NCI-H774 (cell line): Measurements from ENCODE around the gene KSR1.
A peak's percentile ranks its signal among the peaks of the same experiment; 100 is the strongest.

Source experiments
- DNase-seq: peaks from one replicate; lab custom pipeline; 2025; lab: John Stamatoyannopoulos, UW

Gene KSR1

DNA sequence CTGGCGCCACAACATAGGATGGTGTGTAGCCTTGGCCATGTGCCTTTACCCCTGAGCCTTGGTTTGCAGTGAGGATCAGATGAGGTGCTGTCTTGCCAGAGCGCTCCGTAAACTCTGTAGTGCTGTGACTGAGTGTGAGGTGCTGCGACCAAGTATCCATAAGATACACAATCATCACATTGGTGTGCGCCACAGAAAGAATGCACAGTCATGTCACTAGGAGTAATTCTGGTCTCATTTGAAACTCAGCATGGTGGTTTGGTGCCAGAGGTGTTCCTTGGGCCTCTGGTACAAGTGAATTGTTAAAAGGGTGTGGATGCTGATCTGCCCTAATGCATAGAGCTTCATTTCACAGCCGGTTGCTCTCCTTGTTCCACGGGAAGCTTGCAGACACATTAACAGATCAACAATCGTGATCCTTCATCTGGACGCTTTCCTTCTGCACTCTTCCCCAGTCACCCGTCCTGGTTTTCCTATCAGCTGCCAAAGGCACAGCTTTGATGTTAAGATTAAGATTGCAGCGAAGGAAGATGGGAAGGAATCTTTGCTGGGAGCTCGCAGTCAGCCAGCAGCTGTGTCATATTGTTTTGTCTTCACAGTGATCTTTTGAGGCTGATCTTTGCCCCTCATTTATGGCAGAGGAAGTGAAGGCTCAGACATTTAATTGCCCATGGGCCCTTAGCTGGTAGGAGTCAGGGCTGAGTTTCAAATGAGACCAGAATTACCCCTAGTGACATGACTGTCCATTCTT, 79.1 kb downstream of the KSR1 start:
- no peak for DNase-seq

DNA sequence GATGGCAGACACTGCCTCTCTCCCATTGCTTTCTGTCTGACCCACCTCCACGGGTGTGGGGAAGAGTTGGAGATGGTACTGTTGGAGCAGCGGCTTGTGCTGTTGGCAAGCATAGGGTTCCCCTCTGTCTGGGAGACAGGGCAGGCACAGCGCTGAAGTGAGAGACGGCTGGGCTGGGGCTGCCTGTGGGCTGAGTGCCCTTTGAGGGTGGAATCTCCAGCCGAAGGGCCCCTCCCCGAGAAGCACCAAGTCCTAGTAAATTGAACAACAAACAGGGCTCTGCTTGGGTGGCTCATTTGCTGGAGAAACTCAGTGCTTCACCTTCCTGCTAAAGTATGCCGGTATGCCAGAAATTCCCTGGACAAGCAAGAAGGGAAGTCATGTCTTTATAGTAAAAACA, 79.7 kb downstream of the KSR1 start:
- DNase-seq, result no peak

DNA sequence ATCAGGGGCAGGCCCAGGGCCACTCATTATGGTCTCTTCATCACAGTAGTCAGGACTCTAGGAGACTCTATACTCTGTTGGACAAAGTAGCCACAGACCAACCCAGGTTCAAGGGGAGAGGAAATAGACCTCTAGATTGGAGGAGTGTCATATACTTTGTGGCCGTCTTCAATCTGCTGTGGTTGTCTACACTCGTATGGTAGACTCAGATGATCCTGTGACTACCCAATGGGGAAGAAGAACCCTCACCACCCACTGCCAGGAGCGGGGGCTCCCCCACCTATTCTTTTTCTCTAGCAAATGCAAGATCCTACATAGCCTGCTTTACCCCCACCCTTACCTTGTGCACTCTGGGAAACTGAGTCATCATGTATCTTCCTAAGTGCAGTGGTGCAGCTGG, 80.5 kb downstream of the KSR1 start:
- no peak for DNase-seq

DNA sequence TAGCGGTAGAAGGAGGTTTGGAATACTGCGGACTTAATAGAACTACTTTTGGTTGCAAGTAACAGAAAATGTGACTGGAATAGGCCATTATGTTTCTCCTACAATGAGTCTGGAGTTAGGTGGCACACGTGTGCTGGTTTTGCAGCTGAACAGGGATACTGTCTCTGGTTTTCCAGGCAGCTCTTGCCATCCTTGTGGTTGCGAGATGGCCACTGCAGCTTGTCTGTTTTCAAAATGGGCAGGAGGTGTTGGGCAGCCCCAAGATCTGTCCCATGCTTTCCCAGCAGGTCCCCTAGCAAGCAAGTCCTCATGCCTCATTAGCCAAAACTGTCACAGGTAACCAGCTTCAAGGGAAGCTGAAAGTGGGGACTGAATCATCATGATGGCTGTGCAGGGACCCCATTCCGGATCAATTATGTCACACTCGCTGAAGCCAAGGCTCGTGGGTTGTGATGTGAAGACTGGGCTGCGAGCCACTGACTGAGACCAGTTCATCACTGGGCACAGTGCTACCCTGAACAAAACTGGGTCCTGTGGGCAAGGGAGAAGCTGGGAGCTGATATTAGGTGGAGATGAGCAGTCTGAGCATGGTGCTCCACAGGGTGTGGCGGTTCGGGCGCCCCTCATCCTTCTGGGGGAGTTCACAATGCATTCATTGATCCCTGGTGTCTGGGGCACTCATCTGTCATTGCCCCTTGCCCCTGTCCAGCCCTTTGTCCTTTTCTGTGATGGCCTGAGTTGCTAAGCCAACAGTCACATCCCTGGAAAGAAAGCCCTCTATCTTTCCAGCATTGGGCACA, 82.1 kb downstream of the KSR1 start:
- no peak for DNase-seq

DNA sequence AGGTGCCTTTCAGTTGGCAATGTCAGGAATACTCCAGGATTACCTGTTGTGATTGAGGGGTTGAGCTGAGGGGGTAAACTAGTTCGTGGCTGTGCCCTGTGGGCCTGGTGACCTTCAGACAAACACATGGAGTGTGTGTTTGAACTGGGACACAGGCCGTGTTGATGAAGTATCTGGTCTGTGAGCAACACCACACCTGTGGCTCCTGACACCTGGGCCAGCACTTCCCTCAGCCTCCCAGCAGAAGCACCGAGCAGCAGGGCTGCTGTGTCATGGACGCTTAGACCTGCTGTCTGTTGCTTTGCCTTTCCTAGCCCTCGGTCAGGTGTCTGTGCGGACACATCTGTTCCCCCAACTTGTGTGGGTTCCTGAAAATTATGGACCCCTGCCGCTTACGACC, 82.9 kb downstream of the KSR1 start:
- DNase-seq, result no peak

DNA sequence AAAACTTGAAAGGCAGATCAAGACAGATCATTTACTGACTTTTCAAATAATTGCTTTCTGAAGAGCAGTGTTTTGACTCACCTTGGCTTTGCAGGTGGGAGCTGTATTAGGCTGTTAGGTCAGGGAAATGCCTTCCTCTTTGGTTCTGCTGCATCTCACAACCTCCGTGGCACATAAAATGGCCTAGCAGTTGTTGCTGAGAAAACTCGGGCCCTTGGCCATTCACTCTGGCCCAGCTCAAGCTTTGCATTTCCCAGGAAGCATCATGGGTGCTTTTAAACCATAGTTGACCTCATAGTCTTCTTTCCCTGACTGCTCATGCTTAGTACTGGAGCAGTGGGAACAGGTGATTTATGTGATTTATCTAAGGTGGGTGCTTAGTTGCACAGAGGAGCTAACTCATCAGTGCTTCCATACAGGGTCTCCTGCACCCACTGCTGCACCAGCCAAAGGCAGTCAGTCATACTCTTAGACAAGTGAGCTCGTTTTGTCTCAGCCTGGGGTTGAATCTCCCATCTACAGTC, 83.6 kb downstream of the KSR1 start:
- no peak for DNase-seq

DNA sequence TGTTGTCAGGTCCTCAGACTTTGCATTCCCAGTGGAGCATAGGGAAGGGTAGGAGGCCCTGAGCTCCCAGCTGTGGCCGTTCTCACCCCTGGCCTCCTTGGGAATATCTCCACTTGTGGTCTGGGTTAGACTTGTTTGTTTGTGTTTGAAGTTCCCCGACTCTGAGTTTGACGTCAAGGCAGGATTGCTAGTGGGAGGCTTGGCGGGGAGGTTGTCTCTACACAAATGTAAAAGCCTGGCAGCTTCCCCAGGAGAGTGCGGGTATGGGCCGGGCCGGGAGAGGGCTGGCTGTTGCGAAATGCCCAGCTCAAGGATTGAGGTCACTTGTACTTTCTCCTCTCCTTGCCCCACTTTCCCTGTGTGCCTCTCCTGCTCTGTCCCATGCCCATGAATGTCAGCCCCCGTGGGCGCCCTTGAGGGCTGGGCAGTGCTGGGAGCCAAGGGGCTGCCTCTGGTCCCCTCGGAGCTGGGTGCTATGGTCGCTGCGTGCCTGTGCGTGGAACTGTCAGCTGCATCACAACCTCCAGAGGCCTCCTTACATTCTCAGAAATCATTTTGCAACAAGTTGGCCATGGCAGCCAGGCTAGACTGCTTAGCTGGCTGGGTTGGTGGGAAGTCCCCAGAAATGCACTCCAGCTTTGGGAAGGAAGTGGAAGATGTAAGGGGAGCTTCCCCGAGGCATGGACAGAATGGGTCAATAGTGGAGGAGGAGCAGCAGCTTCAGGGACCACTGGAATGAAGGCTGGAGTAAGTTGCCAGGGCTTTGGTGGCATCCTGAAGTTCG, 84.3 kb downstream of the KSR1 start:
- no peak for DNase-seq

DNA sequence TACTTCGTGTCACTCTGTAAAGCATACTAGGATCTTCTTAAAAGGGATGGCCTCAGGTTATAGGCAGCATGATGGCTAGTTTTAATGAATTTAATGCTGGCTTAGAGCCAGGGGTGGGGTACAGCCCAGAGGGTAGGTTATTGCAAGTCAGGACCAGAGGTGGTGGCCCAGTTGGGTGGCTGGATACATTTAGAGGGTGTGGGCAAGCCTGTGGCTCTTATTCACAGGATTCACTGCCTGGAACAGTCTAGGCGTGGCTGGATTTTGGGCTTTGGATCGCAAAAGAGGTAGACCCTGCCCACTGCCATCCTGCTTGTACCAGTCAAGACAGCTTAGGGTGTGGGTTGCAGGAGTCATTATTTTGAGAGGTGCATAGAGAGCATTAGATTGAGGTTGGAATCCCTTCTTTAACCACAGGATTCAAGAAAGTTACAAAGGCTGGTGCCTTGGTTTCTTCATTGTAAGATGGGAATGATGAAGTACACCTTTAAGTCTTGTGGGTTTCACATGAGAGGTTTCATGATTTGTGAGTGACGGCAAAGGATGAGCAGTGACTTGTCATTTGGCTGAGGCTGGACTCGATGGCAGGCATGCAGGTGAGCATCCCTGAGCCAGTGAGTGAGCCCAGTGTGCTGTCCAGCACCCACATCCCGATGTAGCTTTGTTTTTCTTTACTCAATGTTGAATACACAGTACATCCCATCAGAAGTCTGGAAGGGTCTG, 85.2 kb downstream of the KSR1 start:
- no peak for DNase-seq

DNA sequence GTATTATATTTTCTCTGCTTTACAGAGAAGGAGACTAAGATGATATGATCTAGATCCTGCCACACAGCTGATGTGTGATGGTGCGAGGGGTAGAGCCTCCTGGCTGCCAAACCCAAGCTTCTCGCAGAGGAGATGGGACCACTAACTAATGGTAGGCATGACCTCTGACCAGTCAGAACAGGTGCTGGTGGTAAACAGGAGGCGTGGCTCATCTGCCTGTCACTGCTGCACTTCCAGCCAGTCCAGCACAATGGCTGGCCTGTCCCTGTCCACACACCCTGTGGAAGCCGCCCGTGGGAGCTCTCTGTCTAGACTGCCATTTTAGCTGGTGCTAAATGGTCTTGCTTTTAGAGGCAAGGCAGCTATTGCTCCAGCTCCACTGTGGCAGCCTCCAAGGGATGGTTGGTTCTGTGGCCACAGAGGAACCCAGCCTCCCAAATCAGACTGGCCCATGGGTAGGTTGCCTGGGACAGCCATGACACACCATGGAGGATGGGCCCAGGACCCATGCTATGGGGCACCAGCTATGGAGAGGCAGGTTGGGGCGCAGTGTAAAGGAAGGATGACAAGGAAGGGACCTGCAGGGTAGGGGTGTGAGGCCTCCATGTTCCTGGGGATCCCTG, 86.7 kb downstream of the KSR1 start:
- no peak for DNase-seq

DNA sequence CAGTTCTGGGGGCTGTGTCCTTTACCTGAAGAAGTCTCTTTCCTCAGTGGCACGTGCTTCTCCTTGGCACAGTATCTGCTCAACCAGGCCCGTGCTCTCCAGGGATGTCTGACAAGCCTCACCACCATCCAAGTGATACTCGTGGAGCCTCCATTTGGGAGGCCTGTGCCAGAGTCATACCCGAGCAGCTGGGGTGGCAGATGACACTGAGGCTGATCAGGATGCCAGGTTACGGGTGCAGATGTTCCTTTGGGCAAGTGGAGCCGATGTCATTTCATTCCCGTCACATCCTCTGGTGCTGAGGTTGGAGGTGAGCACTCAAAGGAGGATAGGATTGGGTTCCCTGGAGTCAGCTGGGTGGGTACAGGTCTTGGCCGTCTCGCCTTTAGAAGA, 87.2 kb downstream of the KSR1 start:
- DNase-seq, result no peak

DNA sequence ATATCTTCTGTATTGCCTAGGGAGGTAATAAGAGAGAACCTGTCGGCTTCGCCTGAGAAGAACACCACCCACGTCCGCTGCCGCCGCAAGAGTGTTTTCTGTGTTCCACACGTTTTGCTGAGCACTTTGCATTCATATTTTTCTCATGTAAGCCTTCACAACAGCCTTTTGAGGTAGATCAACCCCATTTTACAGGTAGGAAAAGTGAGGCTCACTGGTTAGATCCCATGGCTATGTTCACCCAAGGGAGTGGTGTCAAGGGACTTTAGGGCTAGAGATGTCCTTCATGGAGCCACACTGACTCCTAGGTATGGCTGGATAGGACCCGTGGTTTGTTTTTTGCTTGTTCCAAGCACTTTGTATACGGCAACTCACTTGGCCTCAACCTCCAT, 87.7 kb downstream of the KSR1 start:
- DNase-seq, result no peak

DNA sequence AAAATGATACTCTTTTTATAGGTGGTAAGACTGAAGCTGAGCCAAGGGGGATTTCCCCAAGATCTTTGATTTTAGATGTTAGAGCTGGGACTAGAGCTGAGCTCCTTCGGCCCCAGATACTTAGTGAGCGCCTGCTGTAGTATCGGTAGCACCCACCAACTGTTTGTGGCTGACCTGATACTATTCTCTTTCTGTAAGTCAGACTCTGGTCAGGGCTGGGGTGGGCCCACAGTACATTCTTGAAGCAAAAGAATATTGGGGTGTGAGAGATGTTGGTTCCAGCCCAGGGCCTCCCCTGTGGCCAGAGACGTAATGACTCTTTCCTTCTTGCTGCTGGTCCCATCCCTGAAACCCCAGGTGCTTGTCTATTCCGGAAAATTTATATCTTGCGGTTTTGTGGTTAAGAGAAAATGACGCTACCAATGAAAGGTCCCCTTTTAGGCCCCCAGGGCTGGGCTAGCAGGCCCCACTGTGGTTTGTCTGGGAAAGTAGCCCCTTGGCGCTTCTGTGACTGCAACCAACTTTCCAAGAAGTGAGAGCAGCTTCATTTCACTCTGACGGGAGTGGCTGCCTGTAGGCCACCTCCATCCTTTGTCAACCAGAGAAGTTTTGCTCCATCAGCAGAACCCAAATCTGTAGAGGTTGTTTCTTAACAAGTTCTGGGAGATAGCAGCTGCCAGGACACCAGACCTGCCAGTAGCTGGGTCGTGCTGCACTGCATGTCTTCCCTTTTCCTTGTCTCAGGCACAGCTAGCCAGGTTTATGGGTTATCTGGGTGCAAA, 88.3 kb downstream of the KSR1 start:
- DNase-seq, result no peak

DNA sequence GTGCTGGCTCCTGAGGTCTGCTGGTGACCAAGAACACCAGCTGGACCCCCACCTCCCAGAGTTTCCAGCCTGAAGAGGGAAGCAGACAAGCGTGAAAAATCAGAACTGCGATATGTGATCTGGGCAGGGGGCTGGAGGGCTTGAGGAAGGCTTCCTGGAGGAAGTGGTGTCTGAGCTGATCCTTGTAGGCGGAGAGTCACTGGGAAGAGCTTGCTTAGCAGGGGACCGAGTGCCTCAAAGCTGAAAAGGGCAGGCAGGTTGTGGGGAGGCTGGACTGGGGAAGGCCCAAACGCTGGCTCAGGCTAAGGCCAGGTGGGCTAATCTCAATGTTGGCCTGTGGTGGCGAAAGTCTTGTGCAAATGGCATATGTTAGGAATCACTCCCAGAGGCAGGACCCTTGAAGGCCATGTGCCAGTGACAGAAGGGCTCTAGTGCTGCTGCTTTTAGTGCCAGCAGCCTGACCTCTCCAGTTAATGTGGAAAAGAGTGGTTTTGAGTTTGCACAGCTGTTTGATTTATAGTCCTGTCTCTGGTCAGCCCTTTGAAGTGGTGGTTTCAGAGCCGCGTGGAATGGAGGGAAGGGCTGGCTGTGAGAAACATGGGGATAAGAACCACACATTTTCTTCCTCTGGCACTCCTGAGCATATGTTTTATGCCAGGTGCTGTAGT, 89.4 kb downstream of the KSR1 start:
- DNase-seq, result peak; percentile 82

DNA sequence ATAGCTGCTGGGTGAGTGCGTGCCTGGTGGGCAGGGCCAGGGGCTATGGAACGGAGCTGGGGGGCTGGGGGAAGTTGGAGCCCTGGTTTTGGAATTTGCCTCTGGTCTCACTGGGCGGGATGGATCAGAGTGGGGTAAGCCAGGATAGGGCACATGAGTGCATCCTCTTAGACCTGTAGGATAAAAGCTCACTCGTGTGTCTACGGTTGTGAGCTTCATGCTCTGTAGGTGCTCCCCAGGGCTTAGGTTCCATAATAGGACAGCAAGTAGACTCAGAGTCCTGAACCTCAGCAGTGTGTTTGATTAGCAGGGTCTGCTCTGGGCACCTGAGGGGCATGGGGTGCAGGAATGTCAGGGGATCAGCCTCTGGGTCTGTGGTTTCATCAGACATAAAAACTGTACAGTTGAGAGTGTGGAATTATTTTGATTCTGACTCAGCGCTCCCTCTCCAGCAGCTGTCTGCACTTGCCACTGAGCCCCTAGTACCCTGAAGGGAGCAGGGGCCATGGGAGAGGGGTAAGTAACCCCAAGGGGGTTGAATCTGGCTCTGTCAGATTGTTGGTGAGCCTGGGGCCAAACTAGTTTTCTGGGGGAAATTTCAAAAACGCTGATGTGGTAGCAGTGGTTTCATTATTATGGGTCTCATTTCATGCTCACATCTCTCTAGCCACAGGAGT, 90.5 kb downstream of the KSR1 start:
- no peak for DNase-seq

DNA sequence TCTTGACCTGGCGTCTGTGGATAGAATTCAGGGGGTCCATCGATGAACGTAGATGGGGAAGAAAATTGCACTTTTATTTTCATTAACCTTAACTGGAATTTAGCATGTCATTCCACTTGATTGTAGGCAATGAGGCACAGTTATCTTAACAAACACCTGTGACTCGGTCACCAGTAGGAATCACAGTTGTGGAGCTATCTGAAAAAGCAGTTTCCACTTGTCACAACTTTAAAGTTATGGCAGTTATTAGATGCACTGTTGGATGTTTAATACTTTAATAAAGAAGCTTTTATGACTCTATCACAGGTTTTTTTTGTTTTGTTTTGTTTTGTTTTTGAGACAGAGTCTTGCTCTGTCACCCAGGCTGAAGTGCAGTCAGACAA, 91.0 kb downstream of the KSR1 start:
- no peak for DNase-seq

DNA sequence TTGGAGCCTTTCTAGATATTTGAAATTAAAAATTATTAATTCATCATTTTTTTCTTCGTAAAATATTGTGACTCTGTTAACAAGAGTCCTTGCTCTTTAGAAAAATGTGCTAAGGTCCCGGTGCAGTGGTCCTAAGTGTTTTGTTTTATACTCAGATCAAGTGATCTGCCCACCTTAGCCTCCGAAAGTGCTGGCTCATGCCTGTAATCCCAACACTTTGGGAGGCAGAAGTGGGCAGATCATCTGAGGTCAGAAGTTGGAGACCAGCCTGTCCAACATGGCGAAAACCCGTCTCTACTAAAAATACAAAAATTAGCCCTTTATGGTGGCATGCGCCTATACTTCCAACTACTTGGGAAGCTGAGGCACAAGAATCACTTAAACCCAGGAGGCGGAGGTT, 92.1 kb downstream of the KSR1 start:
- DNase-seq, result no peak

DNA sequence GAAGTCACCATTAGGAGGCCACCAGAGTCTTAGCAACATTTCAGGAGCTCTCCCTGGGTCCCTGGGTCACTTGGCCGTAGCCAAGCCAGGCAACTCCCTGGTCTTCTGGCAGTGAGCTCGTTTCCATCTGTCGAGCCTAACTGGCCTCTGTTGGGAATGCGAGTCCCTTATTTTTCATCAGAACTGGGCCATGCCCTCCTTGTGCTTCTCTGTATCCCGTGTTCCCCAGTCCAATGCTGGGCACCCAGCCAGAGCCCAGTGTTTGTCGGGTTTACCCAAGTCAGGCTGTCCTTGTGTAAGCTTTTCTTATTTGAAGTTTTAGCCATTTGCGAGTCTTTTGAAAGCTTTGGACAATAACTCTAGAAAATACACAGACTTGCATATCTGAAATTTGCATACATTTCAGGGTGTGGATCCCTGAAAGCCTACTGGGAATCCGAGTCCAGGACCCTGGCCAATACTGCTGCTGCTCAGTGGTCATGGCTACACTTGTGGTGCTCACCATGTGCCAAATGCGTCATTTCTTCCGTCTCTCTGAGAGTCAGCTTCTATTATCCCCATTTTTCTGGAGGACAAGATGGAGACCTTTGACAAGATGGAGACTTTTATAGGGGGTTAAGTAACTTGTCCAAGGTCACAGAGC, 93.1 kb downstream of the KSR1 start:
- DNase-seq, result no peak

DNA sequence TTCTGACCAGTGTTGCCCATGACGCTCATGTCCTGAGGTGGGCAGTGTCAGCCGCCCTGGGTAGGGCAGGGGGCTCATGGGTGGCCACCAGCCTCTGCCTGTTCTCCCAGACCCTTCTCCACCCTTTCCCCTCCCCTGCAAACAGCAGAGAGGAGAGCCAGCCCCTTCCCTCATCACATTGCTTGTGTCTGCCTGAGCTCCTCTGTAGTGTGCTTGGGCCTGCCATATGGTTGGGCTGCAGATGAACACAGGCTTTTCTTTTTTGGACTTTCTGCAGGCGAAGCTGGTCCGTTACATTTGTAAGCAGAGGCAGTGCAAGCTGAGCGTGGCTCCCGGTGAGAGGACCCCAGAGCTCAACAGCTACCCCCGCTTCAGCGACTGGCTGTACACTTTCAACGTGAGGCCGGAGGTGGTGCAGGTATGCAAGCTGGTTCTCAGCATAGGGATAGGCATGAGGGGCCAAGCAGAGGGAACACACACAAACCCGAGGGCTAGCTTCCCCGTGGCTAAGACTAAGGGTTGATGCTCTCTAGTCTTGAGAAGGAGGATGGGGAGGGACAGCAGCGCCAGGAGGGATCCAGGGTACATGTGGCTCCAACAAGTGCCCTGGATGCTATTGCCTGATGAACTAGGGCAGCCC, 94.2 kb downstream of the KSR1 start:
- DNase-seq, result no peak
